Aorta (tissue), 5 donors: ENCODE results near the gene ANKRD34A. TPM values are rescaled to one million over a fixed set of nuclear protein-coding genes. Genes with fewer than 3 reads are reported as not detected.
A peak's percentile ranks its signal among the peaks of the same experiment; 100 is the strongest.

ENCODE experiments used
- ATAC-seq: fragments of 200-7000 bp; cut with Tn5 transposase; one replicate; pipeline ENCODE4 v1.9.1; 2022; ENCODE audit warnings: moderate library complexity; ENCODE audit not compliant: low FRiP score
- DNase-seq, 2 donors: peaks; one replicate each; pipeline ENCODE4 v3.0.0-alpha.2; 2020
- H3K27ac ChIP-seq, 2 donors: one replicate each; pipeline ENCODE4 v1.5.1; 2013; ENCODE audit warnings: low read length in 2 of 2, mild to moderate bottlenecking in 2 of 2, moderate library complexity in 2 of 2, control low read depth in 1 of 2, inconsistent platforms in 1 of 2, low read depth in 1 of 2
- H3K27me3 ChIP-seq, 2 donors: one replicate each; pipeline ENCODE4 v1.6.1; 2013; ENCODE audit warnings: control low read depth in 1 of 2, low read length in 1 of 2, mild to moderate bottlenecking in 1 of 2, moderate library complexity in 1 of 2; ENCODE audit not compliant: insufficient read depth in 2 of 2, control insufficient read depth in 1 of 2
- H3K36me3 ChIP-seq, 2 donors: one replicate each; pipeline ENCODE4 v1.6.1; 2013; ENCODE audit warnings: control low read depth in 1 of 2, low read length in 1 of 2, mild to moderate bottlenecking in 1 of 2; ENCODE audit not compliant: insufficient read depth in 2 of 2, control insufficient read depth in 1 of 2
- H3K4me1 ChIP-seq, 2 donors: one replicate each; pipeline ENCODE4 v1.6.1; 2013; ENCODE audit warnings: low read length in 2 of 2, control low read depth in 1 of 2, mild to moderate bottlenecking in 1 of 2, moderate library complexity in 1 of 2; ENCODE audit not compliant: insufficient read depth in 2 of 2, control insufficient read depth in 1 of 2
- H3K4me3 ChIP-seq, 2 donors: one replicate each; pipeline ENCODE4 v1.5.1; 2013; ENCODE audit warnings: low read length in 2 of 2, control low read depth in 1 of 2, mild to moderate bottlenecking in 1 of 2
- H3K9me3 ChIP-seq: one replicate; pipeline ENCODE4 v1.6.1; 2013; ENCODE audit warnings: mild to moderate bottlenecking, low read length; ENCODE audit not compliant: control insufficient read depth
- WGBS, 2 donors: extraction: QIAGEN DNeasy Blood & Tissue Kit; methylation state at CpG; one replicate each; pipeline ENCODE4 v1.1.7; 2013; 5-methylcytosine and 5-hydroxymethylcytosine counted together
- intact Hi-C, 2 donors: fragments of 100-400 bp; cut with DNase I; formaldehyde crosslinking; loops; one replicate each; pipeline versions ENCODE4 v1.14.2 to v1.15.0; 2022
- polyA plus RNA-seq, 2 donors: library from polyadenylated mRNA; stranded (reverse); fragments of 200-250 nt; gene quantifications; one replicate each; pipeline ENCODE4 v1.2.3, GENCODE V29; 2013
- total RNA-seq, 2 donors: library from RNA; stranded (reverse); fragmentation: NEBNext Ultra II Directional; extraction: Animal tissue kit (Norgen Biotek cat#: 25700); gene quantifications; one replicate each; pipeline ENCODE4 v1.2.1, GENCODE V29; 2021
- donor health status: healthy with polysubstance abuse.
- donor health status: Bipolar disorder and iron deficiency.
- donor health status: DM: no; HTN: no; CAD: no.
- donor health status: DM: no; HTN: no; CAD: no.
- donor health status: DM: yes; HTN: yes; CAD: no.

ANKRD34A gene
- total and polyA plus RNA-seq, 4 donors, result 0.63 to 2.2 (median 1.7) TPM

DNA sequence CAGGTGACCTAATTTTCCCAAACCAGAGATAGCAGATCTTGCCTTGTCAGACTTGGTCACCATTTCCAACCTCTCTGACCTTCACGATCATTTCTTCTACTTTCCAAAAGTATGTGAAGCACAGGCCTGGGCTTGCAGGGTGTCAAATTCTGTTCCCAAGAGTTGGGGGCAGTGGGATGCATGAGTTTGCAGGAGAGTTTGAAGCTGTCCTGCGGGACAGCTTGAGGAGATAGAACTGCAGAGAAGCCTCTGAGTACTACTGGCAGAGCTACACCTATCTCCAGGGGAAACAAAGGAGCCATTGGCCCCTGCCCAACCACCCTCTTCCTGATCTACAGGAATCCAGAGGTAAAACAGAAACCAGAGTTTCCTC, 20.7 kb upstream of the ANKRD34A start:
- ATAC-seq, result no peak
- intact Hi-C loops, result no loop called here
- Histone ChIP-seq H3K36me3 (no peaks in the 10 kb centered on the region), H3K4me3 (no peak overlapping the region), H3K9me3 (no peaks in the 10 kb centered on the region), H3K27ac (peak overlapping the region in 1 of 2 donors; percentile 82), H3K27me3 (no peaks in the 10 kb centered on the region), H3K4me1 (peaks cover 3 to 7% of the 10 kb centered on the region in 2 donors)
- 70 to 82% methylated on average over 2 of the region's 2 CpGs for WGBS, 2 donors
- DNase-seq, result no peak

GRCh38 chr1:145983960-145984830, 19.8 kb upstream of the ANKRD34A start:
- Histone ChIP-seq H3K4me3 (no peak overlapping the region), H3K9me3 (no peaks in the 10 kb centered on the region), H3K27me3 (no peaks in the 10 kb centered on the region), H3K27ac (peak overlapping the region; percentile 18 to 46), H3K36me3 (no peaks in the 10 kb centered on the region), H3K4me1 (peaks cover 6 to 7% of the 10 kb centered on the region in 2 donors)
- ATAC-seq (no peak), DNase-seq (no peak)
- 91 to 95% methylated on average over 12 of the region's 12 CpGs for WGBS, 2 donors
- intact Hi-C loops, result loop anchor here in 1 of 2 donors (2.0 kb wide), 1 partner anchor 13 kb away; the partner anchor contains the start of gene TXNIP

DNA sequence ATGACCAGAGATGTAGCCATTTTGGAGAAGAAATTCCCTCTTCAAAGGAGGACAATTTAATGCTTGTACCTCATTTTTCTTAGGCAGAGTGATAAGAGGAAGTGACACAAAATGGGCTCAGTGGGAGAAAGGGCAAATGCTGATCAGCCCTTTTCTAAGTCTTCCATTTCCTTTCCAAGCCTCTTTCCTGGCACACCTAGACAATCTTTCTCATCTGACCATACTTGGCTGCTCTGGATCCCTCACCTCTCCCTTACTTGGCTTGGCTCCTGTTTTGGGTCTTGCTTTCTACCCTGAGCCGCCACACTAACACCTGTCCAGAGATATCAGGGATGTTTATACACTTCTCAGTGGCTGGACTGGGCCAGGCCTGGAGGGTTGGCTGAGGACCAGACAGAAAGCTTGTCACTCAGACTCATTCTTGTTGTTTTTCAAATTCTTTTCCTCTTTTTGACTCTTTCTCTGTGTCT, 18.9 kb upstream of the ANKRD34A start:
- peak overlapping the region in 1 of 2 donors; percentile 90 for H3K27ac ChIP-seq
- no peaks in the 10 kb centered on the region for H3K36me3 ChIP-seq
- peaks cover 6 to 8% of the 10 kb centered on the region in 2 donors for H3K4me1 ChIP-seq
- H3K9me3 ChIP-seq, result no peaks in the 10 kb centered on the region
- H3K27me3 ChIP-seq, result no peaks in the 10 kb centered on the region
- H3K4me3 ChIP-seq, result no peak overlapping the region
- intact Hi-C loops, result loop anchor here in 1 of 2 donors (2.0 kb wide), 1 partner anchor 14 kb away; the partner anchor contains the start of gene TXNIP
- ATAC-seq (no peak), DNase-seq (no peak)
- 73 to 76% methylated on average over 1 of the region's 1 CpG for WGBS, 2 donors

- intact Hi-C loops, result loop anchor here in 1 of 2 donors (2.0 kb wide), 1 partner anchor 15 kb away; the partner anchor contains the start of gene TXNIP
- peak overlapping the region; percentile 50 to 61 for H3K27ac ChIP-seq
- H3K9me3 ChIP-seq, result no peaks in the 10 kb centered on the region
- H3K4me1 ChIP-seq, result peaks cover 6 to 14% of the 10 kb centered on the region in 2 donors
- DNase-seq (no peak), ATAC-seq (no peak)
- 50 to 55% methylated on average over 6 of the region's 6 CpGs for WGBS, 2 donors
- no peaks in the 10 kb centered on the region for H3K27me3 ChIP-seq
- H3K4me3 ChIP-seq, result no peak overlapping the region
- no peaks in the 10 kb centered on the region for H3K36me3 ChIP-seq
These were observed 17.8 kb upstream of the ANKRD34A start for GRCh38 chr1:145982010-145982723.

DNA sequence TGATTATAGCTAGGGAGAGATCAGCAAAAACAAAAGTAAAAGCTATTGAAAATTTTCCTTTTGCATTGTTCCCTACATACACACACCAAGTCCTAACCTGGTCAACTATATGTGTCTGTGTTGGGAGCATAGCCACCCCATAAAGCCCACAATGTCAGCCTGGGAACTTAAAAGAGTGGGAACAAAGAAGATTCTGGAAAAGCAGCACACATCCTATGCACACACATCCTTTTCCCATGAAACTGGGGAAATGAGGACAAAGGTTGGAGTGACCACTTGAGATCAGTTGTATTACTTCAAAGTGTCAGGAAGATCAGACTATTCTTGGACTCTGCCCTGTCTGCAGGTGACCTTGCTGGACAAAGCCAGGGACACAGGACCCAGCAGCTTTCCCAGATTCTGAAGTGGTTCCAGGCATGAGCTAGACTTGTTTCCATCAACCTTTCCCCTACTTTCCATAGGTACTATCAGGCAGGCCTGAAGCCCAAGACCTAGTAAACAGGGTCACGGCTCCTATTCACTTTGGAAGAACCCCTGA, 16.2 kb upstream of the ANKRD34A start:
- intact Hi-C loops, result no loop called here
- no peak overlapping the region for H3K4me3 ChIP-seq
- DNase-seq, result no peak
- peaks cover 6 to 14% of the 10 kb centered on the region in 2 donors for H3K4me1 ChIP-seq
- no peaks in the 10 kb centered on the region for H3K9me3 ChIP-seq
- peak overlapping the region; percentile 80 to 95 for H3K27ac ChIP-seq
- WGBS, 2 donors, result 87 to 88% methylated on average over 1 of the region's 1 CpG
- H3K36me3 ChIP-seq, result no peaks in the 10 kb centered on the region
- H3K27me3 ChIP-seq, result no peaks in the 10 kb centered on the region
- no peak for ATAC-seq

DNA sequence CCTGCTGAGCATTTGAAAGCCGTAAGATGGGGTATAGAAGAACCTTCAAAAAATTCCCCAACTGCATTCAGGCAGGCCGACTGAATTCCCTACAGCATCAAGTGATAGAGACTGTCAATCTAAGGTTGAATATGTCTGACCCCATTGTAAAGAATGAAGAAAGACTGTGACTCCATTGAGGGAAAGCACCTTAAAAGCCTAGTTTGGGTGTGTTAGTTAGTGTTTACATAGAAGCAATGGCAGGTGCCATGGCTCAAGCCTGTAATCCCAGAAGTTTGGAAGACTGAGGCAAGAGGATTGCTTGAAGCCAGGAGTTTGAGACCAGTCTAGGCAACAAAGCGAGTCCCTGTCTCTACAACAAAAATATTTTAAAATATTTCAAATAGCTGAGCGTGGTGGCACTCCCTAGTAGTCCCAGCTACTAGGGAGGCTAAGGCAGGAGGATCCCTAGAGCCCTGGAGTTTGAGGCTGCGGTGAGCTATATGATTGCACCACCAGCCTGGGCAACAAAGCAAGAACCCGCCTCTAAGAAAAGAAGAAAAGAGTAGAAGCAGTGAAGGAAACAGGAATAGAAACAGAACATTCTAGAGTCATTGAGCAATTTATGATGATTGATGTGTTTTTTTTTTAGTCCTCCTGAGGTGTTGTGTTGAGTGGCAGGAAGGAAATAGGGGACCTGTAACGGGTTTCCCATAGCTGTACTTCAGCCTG, 15.5 kb upstream of the ANKRD34A start:
- ATAC-seq, result peak; percentile 2
- peak in 1 of 2 donors; percentile 63 for DNase-seq
- Histone ChIP-seq H3K9me3 (no peaks in the 10 kb centered on the region), H3K27me3 (no peaks in the 10 kb centered on the region), H3K4me1 (peaks cover 6 to 14% of the 10 kb centered on the region in 2 donors), H3K27ac (peak overlapping the region; percentile 91 to 100), H3K36me3 (peaks cover 0 to 2% of the 10 kb centered on the region in 2 donors), H3K4me3 (no peak overlapping the region)
- intact Hi-C loops, result loop anchor here in 1 of 2 donors (2.0 kb wide), 1 partner anchor 27 kb away; no protein-coding TSS in a partner anchor
- 19 to 23% methylated on average over 7 of the region's 7 CpGs for WGBS, 2 donors

GRCh38 chr1:145978854-145979745, 14.7 kb upstream of the ANKRD34A start:
- no peaks in the 10 kb centered on the region for H3K27me3 ChIP-seq
- peak overlapping the region; percentile 91 to 100 for H3K27ac ChIP-seq
- intact Hi-C loops, result loop anchor here in 1 of 2 donors (2.0 kb wide), 1 partner anchor 28 kb away; no protein-coding TSS in a partner anchor
- peak; percentile 95 for ATAC-seq
- H3K36me3 ChIP-seq, result peaks cover 0 to 2% of the 10 kb centered on the region in 2 donors
- peaks cover 6 to 14% of the 10 kb centered on the region in 2 donors for H3K4me1 ChIP-seq
- H3K4me3 ChIP-seq, result no peak overlapping the region
- 4 to 5% methylated on average over 9 of the region's 9 CpGs for WGBS, 2 donors
- no peaks in the 10 kb centered on the region for H3K9me3 ChIP-seq
- peak; percentile 92 to 95 for DNase-seq
